Neutrophil (primary cell): Measurements from ENCODE around the gene SDCCAG8.

Experiments used
- H3K27ac ChIP-seq: fragments of 200-600 bp; sonication (generic); 2 replicates; pipeline ENCODE4 v1.5.1; 2016; ENCODE audit warnings: mild to moderate bottlenecking, moderate library complexity
- H3K27me3 ChIP-seq: fragments of 200-600 bp; sonication (generic); 2 replicates; pipeline ENCODE4 v1.6.0; 2016; ENCODE audit warnings: mild to moderate bottlenecking
- H3K36me3 ChIP-seq: fragments of 200-600 bp; sonication (generic); 2 replicates; pipeline ENCODE4 v1.5.1; 2017
- H3K4me1 ChIP-seq, 2 experiments: fragments of 200-600 bp in 1 of 2; sonication (generic) in 1 of 2; 1 replicate in 1 of 2; 2 replicates in 1 of 2; pipeline versions ENCODE4 v1.5.1 to v1.6.1; 2013 to 2016; ENCODE audit warnings: low read depth in 1 of 2, low read length in 1 of 2, mild to moderate bottlenecking in 1 of 2, moderate library complexity in 1 of 2; ENCODE audit not compliant: control insufficient read depth in 1 of 2, insufficient read depth in 1 of 2
- H3K4me3 ChIP-seq, 2 experiments: fragments of 200-600 bp in 1 of 2; sonication (generic) in 1 of 2; 1 replicate in 1 of 2; 2 replicates in 1 of 2; pipeline ENCODE4 v1.5.1; 2013 to 2016; ENCODE audit warnings: low read depth in 1 of 2, low read length in 1 of 2, mild to moderate bottlenecking in 1 of 2, moderate library complexity in 1 of 2
- H3K9me3 ChIP-seq: fragments of 200-600 bp; sonication (generic); 2 replicates; pipeline ENCODE4 v1.5.1; 2016
- TF ChIP-seq, protein P1 (sequence below): fragments of 200-600 bp; sonication (generic); IDR thresholded peaks from 2 replicates; pipeline ENCODE4 v1.5.1; 2016; ENCODE audit warnings: antibody characterized with exemption

Gene SDCCAG8

DNA sequence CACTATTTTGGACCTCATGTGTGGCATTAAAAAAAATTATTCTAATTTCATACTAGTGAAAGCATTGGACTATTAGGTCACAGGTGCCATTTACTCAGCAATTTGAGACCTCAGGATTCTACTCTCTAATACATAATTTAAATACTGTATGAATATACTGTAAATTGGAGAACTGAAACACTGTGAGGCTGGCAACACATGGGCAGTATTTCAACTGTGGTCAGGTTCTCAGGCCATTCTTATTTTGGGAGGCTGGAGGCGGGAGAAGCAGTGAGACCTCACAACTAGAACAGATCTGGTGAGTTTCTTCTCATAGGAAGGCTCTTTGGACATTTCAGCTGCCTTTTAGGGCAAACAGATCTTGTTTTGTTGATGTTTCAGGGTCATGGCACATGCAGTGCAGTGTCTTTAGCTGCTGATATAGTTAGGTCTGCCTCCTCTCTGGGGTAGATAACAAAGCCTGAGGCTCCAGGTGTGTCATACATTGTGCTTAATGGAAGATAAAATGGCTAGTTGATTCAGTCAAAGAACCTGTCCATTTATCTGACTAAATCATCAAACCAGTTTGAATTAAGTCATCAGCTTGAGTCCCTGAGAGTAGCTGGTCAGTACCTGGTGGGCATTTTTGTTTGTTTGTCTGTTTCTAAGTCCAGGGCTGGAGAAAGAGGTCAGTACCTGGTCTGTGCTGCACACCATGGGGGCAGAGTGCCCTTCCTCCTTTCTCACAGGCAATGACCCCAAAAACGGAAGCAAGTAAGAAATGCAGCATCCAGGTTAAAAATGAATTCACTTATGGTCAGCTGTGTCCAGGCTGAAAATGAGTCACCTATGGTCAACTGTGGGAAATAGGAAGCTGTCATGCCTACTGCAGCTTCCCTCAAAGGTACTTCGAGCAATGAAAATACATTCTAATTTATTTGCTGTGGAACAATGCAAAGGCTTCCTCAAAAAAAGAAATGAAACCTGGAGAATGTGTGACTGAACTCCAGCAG is 216.2 kb downstream of the SDCCAG8 start:
- Histone ChIP-seq H3K4me3 (no peak overlapping the region), H3K36me3 (no peaks in the 10 kb centered on the region), H3K4me1 (peaks cover 28 to 37% of the 10 kb centered on the region in 2 experiments), H3K27me3 (no peaks in the 10 kb centered on the region), H3K27ac (peak overlapping the region; percentile 14), H3K9me3 (no peaks in the 10 kb centered on the region)
- TF ChIP-seq, protein P1, sequence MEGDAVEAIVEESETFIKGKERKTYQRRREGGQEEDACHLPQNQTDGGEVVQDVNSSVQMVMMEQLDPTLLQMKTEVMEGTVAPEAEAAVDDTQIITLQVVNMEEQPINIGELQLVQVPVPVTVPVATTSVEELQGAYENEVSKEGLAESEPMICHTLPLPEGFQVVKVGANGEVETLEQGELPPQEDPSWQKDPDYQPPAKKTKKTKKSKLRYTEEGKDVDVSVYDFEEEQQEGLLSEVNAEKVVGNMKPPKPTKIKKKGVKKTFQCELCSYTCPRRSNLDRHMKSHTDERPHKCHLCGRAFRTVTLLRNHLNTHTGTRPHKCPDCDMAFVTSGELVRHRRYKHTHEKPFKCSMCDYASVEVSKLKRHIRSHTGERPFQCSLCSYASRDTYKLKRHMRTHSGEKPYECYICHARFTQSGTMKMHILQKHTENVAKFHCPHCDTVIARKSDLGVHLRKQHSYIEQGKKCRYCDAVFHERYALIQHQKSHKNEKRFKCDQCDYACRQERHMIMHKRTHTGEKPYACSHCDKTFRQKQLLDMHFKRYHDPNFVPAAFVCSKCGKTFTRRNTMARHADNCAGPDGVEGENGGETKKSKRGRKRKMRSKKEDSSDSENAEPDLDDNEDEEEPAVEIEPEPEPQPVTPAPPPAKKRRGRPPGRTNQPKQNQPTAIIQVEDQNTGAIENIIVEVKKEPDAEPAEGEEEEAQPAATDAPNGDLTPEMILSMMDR, result no peak

DNA sequence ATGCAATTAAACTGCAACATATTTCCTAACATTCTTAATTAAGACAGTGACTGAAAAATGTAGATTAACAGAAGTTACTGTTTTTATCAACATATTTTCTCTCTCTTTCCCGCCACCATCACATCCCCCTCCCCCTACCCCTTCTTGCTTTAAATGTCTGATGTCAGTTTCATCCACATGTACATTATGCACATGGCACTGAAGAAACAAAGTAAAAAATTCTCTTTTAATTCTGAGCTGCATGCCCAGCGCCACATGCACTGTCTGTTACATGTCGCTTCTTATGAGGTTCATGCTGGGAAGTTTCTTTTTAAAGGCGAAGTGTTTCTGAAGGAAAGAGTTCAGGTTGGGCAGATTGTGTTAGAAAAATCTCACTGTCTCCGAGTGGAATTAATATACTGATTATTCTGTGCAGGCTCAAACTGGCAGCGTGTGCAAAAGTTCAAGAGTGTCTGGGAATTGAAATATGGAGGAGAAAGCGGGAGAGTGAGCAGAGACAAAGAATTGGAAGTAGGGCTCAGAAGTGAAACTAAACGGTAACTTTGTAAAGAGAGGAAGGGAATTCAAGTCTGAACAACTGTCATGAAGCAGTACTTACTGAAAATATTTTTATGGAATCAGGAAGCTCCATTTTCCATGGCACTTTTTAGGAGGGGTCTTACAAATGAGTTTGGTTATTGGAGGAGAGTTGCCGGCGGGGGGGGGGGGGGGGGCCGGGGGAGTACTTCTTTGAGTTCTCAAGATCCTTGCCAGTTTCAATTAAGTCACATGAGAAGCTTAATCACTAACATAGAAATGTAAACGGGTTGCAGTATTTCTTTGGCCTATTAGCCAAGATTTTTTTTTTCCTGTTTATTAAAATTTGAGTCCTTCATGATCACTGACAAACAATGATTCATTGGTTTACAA is 217.6 kb downstream of the SDCCAG8 start:
- Histone ChIP-seq H3K4me3 (peak overlapping the region; percentile 15 to 31), H3K27ac (peak overlapping the region; percentile 55), H3K9me3 (no peaks in the 10 kb centered on the region), H3K27me3 (no peaks in the 10 kb centered on the region), H3K36me3 (no peaks in the 10 kb centered on the region), H3K4me1 (peaks cover 39 to 50% of the 10 kb centered on the region in 2 experiments)
- TF ChIP-seq, protein P1, result no peak

DNA sequence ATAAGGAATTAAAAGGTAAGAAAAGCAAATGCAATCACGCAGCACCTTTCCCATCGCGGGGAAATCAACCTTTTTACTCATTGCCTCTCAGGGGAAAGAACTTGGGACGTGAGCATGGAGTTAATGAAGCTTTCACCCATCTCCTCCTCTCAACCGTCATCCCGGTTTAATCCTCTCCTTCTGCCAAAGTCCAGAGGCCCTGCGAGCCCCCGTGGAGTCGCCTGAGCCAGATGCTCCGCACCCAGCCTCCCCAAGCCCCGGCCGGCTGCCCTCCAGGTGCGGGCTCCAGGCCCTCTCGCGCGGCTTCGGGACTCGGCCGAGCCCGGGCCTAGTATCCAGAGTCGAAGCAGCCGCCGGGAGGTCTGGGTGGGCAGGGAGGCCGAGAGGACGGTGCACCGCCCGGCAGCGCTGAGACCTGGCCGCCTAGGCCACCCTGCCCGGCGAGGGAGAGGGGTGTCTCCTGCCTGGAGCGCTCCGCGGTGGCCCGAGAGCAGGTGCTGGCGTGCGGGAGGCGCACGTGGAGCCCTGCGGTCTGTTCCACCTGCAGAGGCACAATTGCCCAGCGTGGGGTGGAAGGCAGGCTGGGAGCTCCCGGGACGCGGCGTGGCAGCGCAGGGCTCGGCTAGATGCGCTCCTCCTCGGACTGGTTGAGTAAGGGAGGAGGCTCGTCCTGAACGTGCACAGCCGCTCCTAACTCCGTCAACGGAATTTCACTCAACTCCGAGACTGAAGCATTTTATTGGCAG is 218.5 kb downstream of the SDCCAG8 start:
- no peak overlapping the region for H3K4me3 ChIP-seq
- H3K36me3 ChIP-seq, result no peaks in the 10 kb centered on the region
- TF ChIP-seq, protein P1, result no peak
- H3K9me3 ChIP-seq, result no peaks in the 10 kb centered on the region
- no peak overlapping the region for H3K27ac ChIP-seq
- H3K4me1 ChIP-seq, result peaks cover 39 to 50% of the 10 kb centered on the region in 2 experiments
- H3K27me3 ChIP-seq, result no peaks in the 10 kb centered on the region

GRCh38 chr1:243474906-243475305 is 219.1 kb downstream of the SDCCAG8 start:
- H3K4me1 ChIP-seq, result peaks cover 39 to 50% of the 10 kb centered on the region in 2 experiments
- H3K9me3 ChIP-seq, result no peaks in the 10 kb centered on the region
- TF ChIP-seq, protein P1, result no peak
- no peaks in the 10 kb centered on the region for H3K27me3 ChIP-seq
- H3K4me3 ChIP-seq, result no peak overlapping the region
- H3K36me3 ChIP-seq, result no peaks in the 10 kb centered on the region
- no peak overlapping the region for H3K27ac ChIP-seq

GRCh38 chr1:243475966-243476365 is 220.1 kb downstream of the SDCCAG8 start:
- TF ChIP-seq, protein P1, result no peak
- Histone ChIP-seq H3K36me3 (no peaks in the 10 kb centered on the region), H3K27ac (no peak overlapping the region), H3K4me3 (no peak overlapping the region), H3K27me3 (no peaks in the 10 kb centered on the region), H3K4me1 (peaks cover 38 to 49% of the 10 kb centered on the region in 2 experiments), H3K9me3 (no peaks in the 10 kb centered on the region)
